Measurements from ENCODE around the gene TMEM72. TPM values are rescaled to one million over a fixed set of nuclear protein-coding genes. Genes with fewer than 3 reads are reported as not detected.

TMEM72 gene
- total and polyA plus RNA-seq, 3 donors from 2014 or later, result 1.5 to 8.7 (median 3.0) TPM

- no peaks in the 10 kb centered on the region for H3K27me3 ChIP-seq
- no peak overlapping the region for H3K4me3 ChIP-seq
- WGBS, 2 donors, result 72 to 75% methylated on average over 11 of the region's 11 CpGs
- H3K9me3 ChIP-seq, result no peaks in the 10 kb centered on the region
- H3K4me1 ChIP-seq, result peaks cover 40% of the 10 kb centered on the region
- intact Hi-C loops (cut with DNase I; ENCODE audit: low total_unique reads), result no loop called here
- DNase-seq, result no peak
- TF ChIP-seq POLR2A (IDR thresholded peaks at IDR 0.05) (no peak), CTCF (IDR thresholded peaks at IDR 0.05) (no peak)
- H3K36me3 ChIP-seq (ENCODE audit: low read depth, missing control alignments), result no peaks in the 10 kb centered on the region
- H3K27ac ChIP-seq, result no peak overlapping the region
Measured at GRCh38 chr10:44968500-44969400, 57.6 kb downstream of the TMEM72 start.

- Histone ChIP-seq H3K27ac (no peak overlapping the region), H3K36me3 (ENCODE audit: low read depth, missing control alignments) (no peaks in the 10 kb centered on the region), H3K27me3 (no peaks in the 10 kb centered on the region), H3K9me3 (no peaks in the 10 kb centered on the region), H3K4me1 (peaks cover 37% of the 10 kb centered on the region), H3K4me3 (no peak overlapping the region)
- TF ChIP-seq POLR2A (IDR thresholded peaks at IDR 0.05) (no peak), CTCF (IDR thresholded peaks at IDR 0.05) (no peak)
- intact Hi-C loops (cut with DNase I; ENCODE audit: low total_unique reads), result no loop called here
- DNase-seq, result no peak
- 86 to 96% methylated on average over 6 to 9 of the region's 9 CpGs for WGBS, 2 donors
Measured at GRCh38 chr10:44969854-44970253, 58.7 kb downstream of the TMEM72 start.

- Histone ChIP-seq H3K9me3 (no peaks in the 10 kb centered on the region), H3K36me3 (ENCODE audit: low read depth, missing control alignments) (no peaks in the 10 kb centered on the region), H3K27ac (no peak overlapping the region), H3K4me1 (peaks cover 35% of the 10 kb centered on the region), H3K27me3 (no peaks in the 10 kb centered on the region), H3K4me3 (no peak overlapping the region)
- DNase-seq, result no peak
- intact Hi-C loops (cut with DNase I; ENCODE audit: low total_unique reads), result no loop called here
- TF ChIP-seq CTCF (IDR thresholded peaks at IDR 0.05) (no peak), POLR2A (IDR thresholded peaks at IDR 0.05) (no peak)
- WGBS, 2 donors, result 85 to 92% methylated on average over 8 of the region's 8 CpGs
Measured at GRCh38 chr10:44970812-44971395, 59.8 kb downstream of the TMEM72 start.

- no peak overlapping the region for H3K27ac ChIP-seq
- H3K27me3 ChIP-seq, result no peaks in the 10 kb centered on the region
- peaks cover 36% of the 10 kb centered on the region for H3K4me1 ChIP-seq
- H3K36me3 ChIP-seq (ENCODE audit: low read depth, missing control alignments), result no peaks in the 10 kb centered on the region
- no peak for DNase-seq
- no peak overlapping the region for H3K4me3 ChIP-seq
- no peaks in the 10 kb centered on the region for H3K9me3 ChIP-seq
- no peak for TF ChIP-seq POLR2A (IDR thresholded peaks at IDR 0.05)
- intact Hi-C loops (cut with DNase I; ENCODE audit: low total_unique reads), result no loop called here
- 89 to 91% methylated on average over 4 to 11 of the region's 11 CpGs for WGBS, 2 donors
Measured at GRCh38 chr10:44971434-44971833, 60.3 kb downstream of the TMEM72 start.

- no peak for TF ChIP-seq POLR2A (IDR thresholded peaks at IDR 0.05)
- TF ChIP-seq CTCF (IDR thresholded peaks at IDR 0.05), result no peak
- 97% methylated on average over 11 to 12 of the region's 12 CpGs for WGBS, 2 donors
- no peak for DNase-seq
- Histone ChIP-seq H3K4me1 (peaks cover 34% of the 10 kb centered on the region), H3K9me3 (no peaks in the 10 kb centered on the region), H3K27me3 (no peaks in the 10 kb centered on the region), H3K4me3 (no peak overlapping the region), H3K36me3 (ENCODE audit: low read depth, missing control alignments) (no peaks in the 10 kb centered on the region), H3K27ac (no peak overlapping the region)
- intact Hi-C loops (cut with DNase I; ENCODE audit: low total_unique reads), result no loop called here
Measured at GRCh38 chr10:44971935-44972757, 61.0 kb downstream of the TMEM72 start.

Data from testis (tissue), 3 donors.